Endothelial cell of umbilical vein (primary cell): ENCODE results near the gene B4GALT5. TPM values are rescaled to one million over a fixed set of nuclear protein-coding genes. Genes with fewer than 3 reads are reported as not detected.

ENCODE experiments used
- BruUV-seq: library from RNA; stranded (reverse); fragments of 400-500 nt; replicated peaks from 2 replicates; lab custom pipeline; 2021; lab: Mats Ljungman, UMichigan
- CTCF ChIA-PET: fragments of 300-600, 350-600 bp; sonication (Branson Sonifier 250); formaldehyde crosslinking; loops from one replicate; lab custom pipeline; 2021; ENCODE audit warnings: antibody characterized with exemption, inconsistent platforms; lab: Charles Lee
- POLR2A ChIA-PET: fragments of 300-600, 350-600 bp; sonication (Branson Sonifier 250); formaldehyde crosslinking; loops from one replicate; lab custom pipeline; 2021; ENCODE audit warnings: antibody characterized with exemption, inconsistent platforms; lab: Charles Lee
- DNase-seq: peaks from one replicate; pipeline ENCODE4 v3.0.0-alpha.2; 2011; ENCODE audit warnings: low read depth, low spot score
- FAIRE-seq: peaks from 2 replicates; lab custom pipeline; 2011; peaks lifted over from hg19 to GRCh38; lab: Jason Lieb, UNC
- H2AFZ ChIP-seq: 2 replicates; pipeline ENCODE4 v1.6.0; 2012; ENCODE audit warnings: low read depth, low read length, control low read depth, inconsistent platforms
- H3K27ac ChIP-seq: 2 replicates; pipeline ENCODE4 v1.5.1; 2011; ENCODE audit warnings: low read depth, mild to moderate bottlenecking, control low read depth, low read length, moderate library complexity; ENCODE audit not compliant: insufficient read depth
- H3K27me3 ChIP-seq, 2 experiments: 2 replicates each; pipeline versions ENCODE4 v1.6.0 to v1.6.1; 2011; ENCODE audit warnings: low read length in 2 of 2, mixed read lengths in 1 of 2; ENCODE audit not compliant: control insufficient read depth in 2 of 2, insufficient read depth in 2 of 2
- H3K36me3 ChIP-seq, 2 experiments: 2 replicates in 1 of 2; 3 replicates in 1 of 2; pipeline ENCODE4 v1.5.1; 2011; ENCODE audit warnings: low read length in 2 of 2, mild to moderate bottlenecking in 1 of 2, moderate library complexity in 1 of 2; ENCODE audit not compliant: control insufficient read depth in 2 of 2, insufficient read depth in 2 of 2; ENCODE audit errors: extremely low read depth in 1 of 2
- H3K4me1 ChIP-seq: 3 replicates; pipeline ENCODE4 v1.5.1; 2011; ENCODE audit warnings: mild to moderate bottlenecking, low read length; ENCODE audit not compliant: control insufficient read depth, insufficient read depth; ENCODE audit errors: extremely low read depth
- H3K4me2 ChIP-seq: 2 replicates; pipeline ENCODE4 v1.6.1; 2011; ENCODE audit warnings: low read length, control low read depth, mixed read lengths; ENCODE audit not compliant: insufficient read depth
- H3K4me3 ChIP-seq, 3 experiments: fragments of 200-600 bp in 1 of 3; sonication (generic), shearing (Covaris generic) in 1 of 3; replicated peaks in 1 of 3; 2 replicates each; pipeline ENCODE4 v1.5.1; 2011 to 2016; ENCODE audit warnings: control low read depth in 3 of 3, low read length in 3 of 3, mild to moderate bottlenecking in 2 of 3, inconsistent platforms in 1 of 3, low read depth in 1 of 3, moderate library complexity in 1 of 3; ENCODE audit not compliant: insufficient read depth in 1 of 3
- H3K79me2 ChIP-seq: 2 replicates; pipeline ENCODE4 v1.6.0; 2012; ENCODE audit warnings: low read length, inconsistent platforms; ENCODE audit not compliant: control insufficient read depth, insufficient read depth
- H3K9ac ChIP-seq: replicated peaks from 2 replicates; pipeline ENCODE3; 2011; ENCODE audit warnings: low read length, control low read depth; ENCODE audit not compliant: insufficient read depth; ENCODE audit errors: extremely low read depth
- H3K9me1 ChIP-seq: replicated peaks from 3 replicates; pipeline ENCODE4 v1.6.0; 2011; ENCODE audit warnings: mild to moderate bottlenecking, low read length; ENCODE audit not compliant: control insufficient read depth, insufficient read depth; ENCODE audit errors: extremely low read depth
- H3K9me3 ChIP-seq: replicated peaks from 2 replicates; pipeline ENCODE4 v1.5.1; 2012; ENCODE audit warnings: low read length, inconsistent platforms; ENCODE audit not compliant: control insufficient read depth, insufficient read depth
- H4K20me1 ChIP-seq: replicated peaks from 2 replicates; pipeline ENCODE3; 2011; ENCODE audit warnings: mild to moderate bottlenecking, low read length; ENCODE audit not compliant: control insufficient read depth, insufficient read depth; ENCODE audit errors: extremely low read depth
- CTCF ChIP-seq, 2 donors: IDR thresholded peaks; 1 replicate in 1 of 2; 2 replicates in 1 of 2; pipeline ENCODE4 v1.5.1; 2011; ENCODE audit warnings: low read length in 2 of 2, mild to moderate bottlenecking in 2 of 2, moderate library complexity in 2 of 2, control low read depth in 1 of 2, inconsistent platforms in 1 of 2, low read depth in 1 of 2; ENCODE audit not compliant: insufficient read depth in 1 of 2; ENCODE audit errors: extremely low read depth in 1 of 2
- EZH2 ChIP-seq: IDR thresholded peaks from 2 replicates; pipeline ENCODE4 v1.6.1; 2012; ENCODE audit warnings: borderline replicate concordance, low read depth, mild to moderate bottlenecking, moderate library complexity, low read length, inconsistent platforms; ENCODE audit not compliant: severe bottlenecking
- FOS ChIP-seq: IDR thresholded peaks from 2 replicates; pipeline ENCODE4 v1.6.1; 2011; ENCODE audit warnings: mild to moderate bottlenecking, low read length, moderate library complexity, borderline replicate concordance; ENCODE audit not compliant: insufficient read depth
- GATA2 ChIP-seq: IDR thresholded peaks from 2 replicates; pipeline ENCODE4 v1.7.0; 2011; ENCODE audit warnings: low read depth, mild to moderate bottlenecking, moderate library complexity, mixed read lengths, low read length; ENCODE audit not compliant: insufficient read length, insufficient read depth
- JUN ChIP-seq: IDR thresholded peaks from 2 replicates; pipeline ENCODE4 v1.6.1; 2011; ENCODE audit warnings: borderline replicate concordance, low read depth; ENCODE audit not compliant: insufficient read length, insufficient read depth
- MYC ChIP-seq: IDR thresholded peaks from one replicate; pipeline ENCODE4 v1.6.1; 2011; ENCODE audit warnings: mild to moderate bottlenecking, low read depth, low read length
- POLR2A ChIP-seq: IDR thresholded peaks from 2 replicates; pipeline ENCODE4 v1.6.1; 2012; ENCODE audit warnings: low read depth, mild to moderate bottlenecking, control low read depth, low read length
- POLR2AphosphoS5 ChIP-seq: IDR thresholded peaks from 2 replicates; pipeline ENCODE4 v1.6.1; 2012; ENCODE audit warnings: low read depth, mild to moderate bottlenecking, control low read depth, low read length, moderate library complexity; ENCODE audit not compliant: insufficient read depth
- dilution Hi-C: fragments of 300-500 bp; cut with MboI; formaldehyde crosslinking; loops from one replicate; pipeline ENCODE4 v1.15.0; 2019; ENCODE audit warnings: low sequenced_read_pairs; ENCODE audit not compliant: extremely low pct_ligation_motif_present
- intact Hi-C: fragments of 100-400 bp; cut with micrococcal nuclease; formaldehyde crosslinking; loops from one replicate; pipeline ENCODE4 v1.10.0; 2022
- polyA plus RNA-seq, 4 experiments: library from polyadenylated mRNA; depleted of rRNA in 3 of 4; stranded (reverse) in 3 of 4; unstranded in 1 of 4; fragments of >200 nt; gene quantifications; 2 replicates each; pipeline versions ENCODE4 v1.2.1 to v1.2.3, GENCODE V29; 2011 to 2012; ENCODE audit warnings: missing spikeins in 1 of 4
- total RNA-seq: library from RNA; stranded (reverse); gene quantifications from 2 replicates; pipeline ENCODE4 v1.2.3, GENCODE V29; 2021
- TF ChIP-seq, protein P1 (sequence below): IDR thresholded peaks from 2 replicates; pipeline ENCODE4 v1.6.1; 2011; ENCODE audit not compliant: insufficient read depth, insufficient read length

Gene B4GALT5
- total and polyA plus RNA-seq, 2 donors (not counting 3 experiments of a cell fraction or from before 2014, with no cell fraction given): 54.4 to 70.1 TPM

DNA sequence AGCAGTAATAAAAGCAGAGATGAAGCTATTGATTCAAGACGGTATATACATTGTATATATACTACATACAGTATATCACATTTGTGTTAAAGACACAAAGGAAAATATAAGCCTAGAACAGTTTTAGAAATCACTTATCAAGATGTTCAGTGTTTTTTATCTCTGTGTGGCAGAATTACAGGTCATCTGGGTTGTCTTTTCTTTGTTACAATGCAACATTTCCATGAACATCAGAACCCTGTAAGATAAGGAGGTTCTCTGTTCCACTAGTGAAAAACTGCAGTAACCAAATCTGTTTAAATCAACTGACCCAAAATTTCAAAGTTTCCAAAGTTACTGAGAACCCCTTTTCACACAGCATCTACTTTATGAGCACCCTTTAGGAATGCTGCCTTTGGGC is 42.2 kb downstream of the B4GALT5 start:
- no peaks in the 10 kb centered on the region for H3K9me3 ChIP-seq
- TF ChIP-seq JUN: no peak
- no peak for TF ChIP-seq FOS
- TF ChIP-seq MYC: no peak
- TF ChIP-seq, protein P1, sequence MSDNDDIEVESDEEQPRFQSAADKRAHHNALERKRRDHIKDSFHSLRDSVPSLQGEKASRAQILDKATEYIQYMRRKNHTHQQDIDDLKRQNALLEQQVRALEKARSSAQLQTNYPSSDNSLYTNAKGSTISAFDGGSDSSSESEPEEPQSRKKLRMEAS: no peak
- TF ChIP-seq GATA2: no peak
- no peak for TF ChIP-seq CTCF (IDR thresholded peaks at IDR 0.05; ENCODE audit: extremely low read depth in 1 of 2, insufficient read depth in 1 of 2, low read depth in 1 of 2, low read length in 2 of 2)
- no peak for TF ChIP-seq POLR2A
- no peak for TF ChIP-seq EZH2
- TF ChIP-seq POLR2AphosphoS5: no peak
- H3K79me2 ChIP-seq: peaks cover 94% of the 10 kb centered on the region
- H3K36me3 ChIP-seq: peaks cover 0 to 2% of the 10 kb centered on the region in 2 experiments
- intact Hi-C loops (no loop called here), dilution Hi-C loops (loop anchor here (25.0 kb wide), 1 partner anchor 166 kb away; no protein-coding TSS in a partner anchor)
- H3K4me3 ChIP-seq: no peak overlapping the region
- no TSS peak for BruUV-seq
- ChIA-PET CTCF (interaction anchor here (1.4 kb wide), 1 partner anchor 12 kb away, joined by 3 read pairs; no protein-coding TSS in a partner anchor), POLR2A (no interaction called here)
- no peaks in the 10 kb centered on the region for H3K9me1 ChIP-seq
- H3K9ac ChIP-seq: no peak overlapping the region
- no peak for DNase-seq
- H3K4me1 ChIP-seq: peaks cover 4% of the 10 kb centered on the region
- H4K20me1 ChIP-seq: peaks cover 21% of the 10 kb centered on the region
- no peak overlapping the region for H3K4me2 ChIP-seq
- no peak for FAIRE-seq
- H3K27me3 ChIP-seq: no peaks in the 10 kb centered on the region
- H3K27ac ChIP-seq: no peak overlapping the region
- H2AFZ ChIP-seq: no peak overlapping the region
